Activated T-helper 17 cell treated with anti-CD3 and anti-CD28 coated beads, Interleukin-2, amount 50 U/mL, for 72 hours (primary cell): Measurements from ENCODE around the gene GNL3. TPM values are rescaled to one million over a fixed set of nuclear protein-coding genes. Genes with fewer than 3 reads are reported as not detected.

Experiments
- ATAC-seq: fragments of 150-1000 bp; cut with Tn5 transposase; replicated peaks from 2 replicates; pipeline ENCODE4 v1.10.0; 2021; ENCODE audit warnings: mild to moderate bottlenecking, moderate library complexity
- H3K27ac Mint-ChIP-seq: one replicate; pipeline ENCODE4 v1.8.0; 2022; ENCODE audit warnings: mixed read lengths
- H3K27me3 Mint-ChIP-seq: one replicate; pipeline ENCODE4 v1.8.0; 2022; ENCODE audit warnings: mixed read lengths
- H3K36me3 Mint-ChIP-seq: one replicate; pipeline ENCODE4 v1.8.0; 2022; ENCODE audit warnings: low read depth, mild to moderate bottlenecking, mixed read lengths
- H3K4me1 Mint-ChIP-seq: one replicate; pipeline ENCODE4 v1.8.0; 2022; ENCODE audit warnings: mixed read lengths
- H3K4me3 Mint-ChIP-seq: one replicate; pipeline ENCODE4 v1.8.0; 2022; ENCODE audit warnings: mild to moderate bottlenecking, mixed read lengths
- H3K9me3 Mint-ChIP-seq: one replicate; pipeline ENCODE4 v1.8.0; 2022; ENCODE audit warnings: mixed read lengths
- total RNA-seq, 2 donors: library from RNA; stranded (reverse); gene quantifications; one replicate each; pipeline ENCODE4 v1.2.3, GENCODE V29; 2022

Gene GNL3
- total RNA-seq, 2 donors from 2014 or later: 165 to 189 TPM

DNA sequence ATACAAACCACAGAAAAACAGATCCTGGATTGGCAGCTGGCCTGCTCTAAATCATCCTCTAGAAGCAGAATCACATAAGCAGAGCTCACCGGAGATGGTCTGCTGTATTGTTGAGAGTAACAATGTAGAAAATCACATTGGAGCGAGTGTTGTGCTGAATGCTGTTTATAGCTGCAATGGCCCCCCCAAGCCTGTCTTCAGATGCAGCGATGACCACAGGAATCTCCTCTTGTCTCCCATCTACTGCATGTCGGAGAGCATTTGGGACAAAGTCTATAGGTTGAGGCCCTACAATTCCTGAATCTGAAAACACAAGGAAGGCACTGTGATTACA lies 11.8 kb downstream of the GNL3 start:
- Mint-ChIP-seq H3K27ac (peak overlapping the region; percentile 28), H3K36me3 (peaks cover 74% of the 10 kb centered on the region)

DNA sequence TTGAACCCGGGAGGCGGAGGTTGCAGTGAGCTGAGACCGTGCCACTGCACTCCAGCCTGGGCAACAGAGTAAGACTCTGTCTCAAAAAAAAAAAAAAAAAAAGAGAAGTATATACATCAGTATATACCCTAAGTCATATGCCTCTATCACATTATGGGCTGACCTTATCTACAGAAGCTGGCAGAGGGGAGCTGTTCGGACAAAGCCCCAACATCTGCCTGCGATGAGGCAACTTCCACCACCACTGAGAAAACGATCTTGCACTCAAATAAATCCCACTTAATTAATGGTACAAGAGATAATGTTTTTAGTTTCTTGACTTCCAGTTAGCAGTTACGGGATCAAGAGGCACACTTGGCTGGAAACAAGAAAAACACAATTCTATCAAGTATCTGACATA lies 17.5 kb downstream of the GNL3 start:
- Mint-ChIP-seq H3K27ac (no peak overlapping the region), H3K9me3 (no peaks in the 10 kb centered on the region), H3K4me3 (peak overlapping the region; percentile 98), H3K36me3 (peaks cover 29% of the 10 kb centered on the region), H3K27me3 (no peaks in the 10 kb centered on the region), H3K4me1 (peaks cover 14% of the 10 kb centered on the region)
- no peak for ATAC-seq

More for the DNA sequence above, 11.8 kb downstream of the GNL3 start:
- Mint-ChIP-seq H3K27me3 (no peaks in the 10 kb centered on the region), H3K9me3 (no peaks in the 10 kb centered on the region), H3K4me1 (peaks cover 22% of the 10 kb centered on the region), H3K4me3 (no peak overlapping the region)
- ATAC-seq: no peak

DNA sequence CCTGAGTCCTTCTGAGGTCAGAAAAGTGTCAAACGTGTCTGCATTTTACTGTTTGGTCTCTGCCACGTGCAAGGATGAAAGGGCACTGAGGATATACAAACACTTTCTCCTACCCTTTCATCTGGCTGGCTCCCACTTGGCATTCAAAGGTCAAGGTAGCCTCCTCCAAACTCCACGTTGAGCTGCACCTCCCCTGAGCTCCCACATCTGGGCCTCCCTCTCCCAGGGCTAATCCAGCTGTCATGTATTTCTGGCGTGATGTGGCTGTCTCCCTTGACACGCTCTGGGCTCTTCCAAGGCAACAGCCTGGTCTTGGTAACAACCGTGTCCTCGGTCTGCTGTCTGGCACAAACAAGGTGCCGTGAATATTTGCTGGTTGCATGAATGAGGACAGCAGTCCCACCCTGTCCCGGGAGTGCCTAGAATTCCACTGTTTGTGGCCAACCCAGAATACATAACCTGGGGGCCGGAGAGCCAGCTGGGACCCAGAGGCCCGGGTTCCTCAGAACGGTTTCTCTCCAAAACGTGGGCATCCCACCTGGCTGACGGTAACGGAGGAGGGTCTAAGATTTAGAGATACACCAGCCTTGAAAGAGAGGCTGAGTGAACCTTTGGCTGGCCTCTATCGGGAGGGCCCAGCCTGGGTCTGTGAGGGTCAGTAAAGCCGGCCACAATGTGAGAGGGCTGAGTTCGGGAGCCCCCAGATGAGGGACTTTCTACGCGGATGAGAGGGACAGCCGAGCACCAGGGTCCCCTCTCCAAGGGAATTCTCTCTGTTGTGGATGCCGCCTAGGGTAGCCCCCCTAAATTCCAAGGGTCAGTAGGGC lies 19.0 kb downstream of the GNL3 start:
- Mint-ChIP-seq H3K9me3 (no peaks in the 10 kb centered on the region), H3K36me3 (peaks cover 32% of the 10 kb centered on the region), H3K27ac (peak overlapping the region; percentile 93), H3K27me3 (no peaks in the 10 kb centered on the region), H3K4me1 (peaks cover 14% of the 10 kb centered on the region), H3K4me3 (peak overlapping the region; percentile 98)
- ATAC-seq: peak; percentile 1

DNA sequence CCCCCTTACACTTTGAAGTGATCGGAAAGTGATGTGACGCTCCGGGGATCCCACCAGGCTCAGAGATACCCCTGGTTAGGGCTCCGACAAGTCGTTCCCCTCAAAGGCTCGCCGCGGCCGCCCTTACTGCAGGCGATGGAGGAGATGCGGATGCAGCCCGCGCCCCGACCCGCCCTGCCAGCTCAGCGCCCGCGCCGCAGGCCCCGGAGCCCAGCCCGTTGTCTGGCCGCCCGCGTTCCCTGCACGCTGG lies 19.5 kb downstream of the GNL3 start:
- peak overlapping the region; percentile 93 for H3K27ac Mint-ChIP-seq
- peaks cover 33% of the 10 kb centered on the region for H3K36me3 Mint-ChIP-seq
- H3K4me1 Mint-ChIP-seq: peaks cover 14% of the 10 kb centered on the region
- H3K27me3 Mint-ChIP-seq: no peaks in the 10 kb centered on the region
- H3K4me3 Mint-ChIP-seq: peak overlapping the region; percentile 98
- no peaks in the 10 kb centered on the region for H3K9me3 Mint-ChIP-seq
- no peak for ATAC-seq

DNA sequence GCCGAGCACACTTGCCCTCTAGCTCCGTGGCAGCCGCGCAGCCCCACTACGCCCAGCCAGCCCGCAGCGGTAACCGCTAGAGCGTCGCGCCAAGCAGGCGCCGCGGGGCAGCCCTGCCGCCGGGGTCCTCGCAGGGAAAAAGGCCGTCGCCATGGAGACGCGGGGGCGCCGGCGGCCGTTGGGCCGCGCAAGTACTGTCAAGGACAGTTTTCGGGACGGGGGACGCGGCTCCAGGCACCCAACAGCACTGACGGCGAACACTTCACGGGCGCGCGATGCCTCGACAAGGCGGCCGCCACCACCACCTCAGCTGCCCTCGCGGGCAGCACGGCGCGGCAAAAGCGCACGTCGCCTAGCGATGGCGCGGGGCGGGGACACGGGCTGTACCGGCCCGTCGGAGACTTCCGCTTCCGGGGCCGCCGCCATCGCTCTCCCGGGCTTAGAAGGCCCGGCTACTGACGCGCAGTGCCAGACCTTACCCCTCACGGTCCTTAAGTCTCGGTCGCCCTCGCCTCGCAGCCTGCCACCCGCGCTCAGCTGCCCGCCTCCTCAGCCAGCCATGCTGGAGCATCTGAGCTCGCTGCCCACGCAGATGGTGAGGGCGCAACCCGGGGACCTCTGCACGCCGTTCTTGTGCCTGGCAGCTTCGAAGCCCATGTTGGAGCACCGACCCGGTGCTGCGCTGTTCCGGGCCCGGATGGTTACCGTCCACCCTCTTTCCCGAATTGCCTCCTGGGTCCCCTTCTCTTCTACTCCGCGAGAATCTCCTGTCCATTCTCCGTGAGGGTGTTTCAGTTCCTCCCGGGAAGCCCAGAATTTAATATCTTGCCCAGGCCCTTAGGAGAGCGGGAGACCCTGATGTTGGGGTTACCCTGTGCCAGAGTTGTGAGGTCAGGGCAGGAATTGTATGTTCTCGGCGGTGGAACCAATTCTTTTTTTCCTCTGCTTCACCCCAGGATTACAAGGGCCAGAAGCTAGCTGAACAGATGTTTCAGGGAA lies 20.2 kb downstream of the GNL3 start, which contains the start of the genes GLT8D1 and SPCS1:
Gene GLT8D1, minus strand, starts transcription at position 104 of the 999 bp plus-strand sequence. CDS start 5,331 bp downstream, outside the sequence.
Gene SPCS1, plus strand, starts transcription at position 419 of the 999 bp plus-strand sequence. Its CDS starts 141 bp downstream, at position 560.
- Mint-ChIP-seq H3K36me3 (peaks cover 34% of the 10 kb centered on the region), H3K4me3 (peak within 1 kb of the TSS; percentile 98), H3K9me3 (no peaks in the 10 kb centered on the region), H3K27ac (peak within 1 kb of the TSS; percentile 93), H3K27me3 (no peaks in the 10 kb centered on the region), H3K4me1 (peaks cover 14% of the 10 kb centered on the region)
- peak; percentile 95 for ATAC-seq

DNA sequence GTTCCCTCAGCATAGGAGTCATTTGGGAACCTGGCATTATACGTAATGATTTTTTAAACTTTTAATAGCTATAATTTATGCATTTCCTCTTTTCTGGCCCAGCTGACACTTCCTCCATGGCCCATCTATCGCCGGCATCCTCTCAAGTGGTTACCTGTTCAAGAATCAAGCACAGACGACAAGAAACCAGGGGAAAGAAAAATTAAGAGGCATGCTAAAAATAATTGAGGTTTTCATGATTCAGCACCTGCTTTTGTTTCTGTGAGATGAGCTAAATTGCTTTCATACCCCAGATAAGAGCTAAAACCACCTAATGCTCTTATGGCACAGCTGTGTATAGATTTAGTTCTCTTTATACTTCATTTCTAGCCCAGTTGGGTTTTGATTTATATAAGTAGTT lies 21.8 kb downstream of the GNL3 start:
- ATAC-seq: no peak
- Mint-ChIP-seq H3K27ac (peak overlapping the region; percentile 82), H3K9me3 (no peaks in the 10 kb centered on the region), H3K36me3 (peaks cover 34% of the 10 kb centered on the region), H3K27me3 (no peaks in the 10 kb centered on the region), H3K4me3 (peak overlapping the region; percentile 98), H3K4me1 (peaks cover 14% of the 10 kb centered on the region)

DNA sequence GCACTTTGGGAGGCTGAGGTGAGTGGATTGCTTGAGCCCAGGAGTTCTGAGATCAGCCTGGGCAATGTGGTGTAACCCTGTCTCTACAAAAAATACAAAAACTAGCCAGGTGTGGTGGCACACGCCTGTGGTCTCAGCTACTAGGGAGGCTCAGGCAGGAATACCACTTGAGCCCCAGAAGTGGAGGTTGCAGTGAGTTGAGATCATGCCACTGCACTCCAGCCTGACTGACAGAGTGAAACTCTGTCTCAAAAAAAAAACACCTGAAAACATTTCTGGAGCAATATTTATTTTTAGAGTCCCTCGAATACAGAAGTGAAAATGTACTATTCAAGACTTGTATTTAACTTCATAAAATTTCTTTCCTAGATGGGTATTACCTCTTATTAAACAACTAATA lies 24.7 kb downstream of the GNL3 start:
- H3K36me3 Mint-ChIP-seq: peaks cover 34% of the 10 kb centered on the region
- peak overlapping the region; percentile 20 for H3K27ac Mint-ChIP-seq

DNA sequence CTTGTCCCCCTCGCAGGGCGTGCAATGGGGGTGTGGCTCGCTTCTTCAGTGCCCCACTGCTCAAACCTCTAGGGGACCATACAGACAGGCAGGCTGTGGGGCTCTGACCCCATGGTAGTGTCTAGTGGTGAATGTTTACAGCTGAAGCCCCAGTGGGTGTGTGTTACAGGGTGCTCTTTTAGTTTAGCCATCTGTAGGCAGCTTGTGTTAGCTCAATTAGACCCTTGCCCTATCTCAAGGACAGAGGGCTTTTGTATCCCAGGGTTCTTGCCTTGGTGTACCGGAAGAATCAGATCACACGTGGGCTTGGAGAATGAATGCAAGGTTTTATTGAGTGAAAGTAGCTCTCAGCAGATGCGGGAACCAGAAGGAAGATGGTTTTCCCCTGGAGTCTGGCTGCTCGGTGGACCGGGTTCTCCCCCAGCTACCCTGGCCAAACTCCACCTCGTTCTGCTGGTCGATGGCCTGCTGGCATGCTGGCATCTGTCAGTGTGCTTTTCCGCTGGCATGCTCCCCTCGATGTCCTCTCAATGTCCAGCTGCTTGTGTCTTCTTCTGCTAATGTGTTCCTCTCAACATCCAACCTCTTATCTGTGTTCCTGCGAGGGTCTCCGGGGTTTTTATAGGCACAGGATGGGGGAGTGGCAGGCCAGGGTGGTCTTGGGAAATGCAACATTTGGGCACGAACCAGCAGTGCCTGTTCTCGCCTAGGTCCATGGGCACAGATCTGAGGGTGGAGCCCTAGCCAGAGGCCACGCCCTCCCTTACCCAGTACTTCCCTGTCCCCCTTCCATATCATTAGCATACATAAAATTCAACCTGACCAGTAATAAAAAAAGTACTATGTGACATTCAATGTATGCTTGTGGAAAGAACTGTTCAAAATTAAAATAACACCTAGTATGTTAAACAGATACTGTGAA lies 26.7 kb downstream of the GNL3 start:
- Mint-ChIP-seq H3K4me1 (peaks cover 2% of the 10 kb centered on the region), H3K9me3 (no peaks in the 10 kb centered on the region), H3K36me3 (peaks cover 29% of the 10 kb centered on the region), H3K27me3 (no peaks in the 10 kb centered on the region), H3K4me3 (no peak overlapping the region), H3K27ac (peak overlapping the region; percentile 36)
- ATAC-seq: no peak

More for the DNA sequence above, 24.7 kb downstream of the GNL3 start:
- no peak for ATAC-seq
- peaks cover 6% of the 10 kb centered on the region for H3K4me1 Mint-ChIP-seq
- no peaks in the 10 kb centered on the region for H3K27me3 Mint-ChIP-seq
- no peak overlapping the region for H3K4me3 Mint-ChIP-seq
- H3K9me3 Mint-ChIP-seq: no peaks in the 10 kb centered on the region

DNA sequence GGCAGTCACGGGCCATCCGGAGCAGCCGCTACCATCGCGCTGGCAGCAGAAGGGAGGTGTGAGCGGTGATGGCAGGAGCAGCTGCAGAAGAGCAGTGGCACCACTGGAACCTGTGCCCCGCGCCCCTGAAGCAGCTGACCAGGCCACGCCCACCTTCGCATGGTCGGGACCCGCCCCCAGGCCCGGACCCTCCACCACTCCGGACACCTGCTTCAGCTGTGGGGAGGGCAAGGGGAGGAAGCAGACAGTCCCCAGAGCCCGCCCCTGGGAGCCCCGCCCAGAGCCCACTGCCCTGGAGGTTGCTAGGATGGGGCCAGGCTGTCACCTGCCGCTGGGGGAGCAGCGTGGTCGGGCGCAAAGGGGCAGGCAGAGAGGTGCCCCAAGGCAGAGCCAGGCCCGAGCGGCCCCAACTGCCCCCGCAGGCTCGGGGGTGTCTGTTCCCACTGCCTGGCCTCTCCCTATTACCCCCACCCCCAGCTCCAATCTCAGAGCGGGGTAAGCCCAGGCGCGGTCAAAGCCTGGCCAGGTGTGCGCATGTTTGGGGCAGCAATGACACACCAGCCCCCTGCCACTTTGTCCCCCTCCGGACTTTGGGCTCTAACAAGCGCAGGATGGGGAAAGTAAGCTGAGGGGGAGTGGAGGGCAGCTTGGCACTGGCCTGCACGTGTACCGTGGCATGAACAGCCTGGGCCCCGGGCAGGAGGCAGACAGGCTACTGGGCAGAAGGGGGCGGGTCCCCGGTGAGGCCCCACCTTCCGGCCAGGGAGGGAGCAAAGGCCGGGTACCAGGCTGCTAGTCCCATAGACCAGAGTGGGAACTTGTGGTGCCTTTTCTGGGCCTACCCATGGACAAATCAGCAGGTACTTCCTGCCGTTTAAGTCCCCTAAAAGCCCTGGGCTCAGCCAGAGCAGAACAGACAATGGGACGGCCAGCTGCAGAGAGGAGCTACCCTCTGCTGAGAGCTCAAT lies 28.8 kb downstream of the GNL3 start:
- H3K4me1 Mint-ChIP-seq: no peaks in the 10 kb centered on the region
- ATAC-seq: no peak
- H3K27ac Mint-ChIP-seq: no peak overlapping the region
- peaks cover 8% of the 10 kb centered on the region for H3K36me3 Mint-ChIP-seq
- H3K4me3 Mint-ChIP-seq: no peak overlapping the region
- no peaks in the 10 kb centered on the region for H3K27me3 Mint-ChIP-seq
- H3K9me3 Mint-ChIP-seq: no peaks in the 10 kb centered on the region

DNA sequence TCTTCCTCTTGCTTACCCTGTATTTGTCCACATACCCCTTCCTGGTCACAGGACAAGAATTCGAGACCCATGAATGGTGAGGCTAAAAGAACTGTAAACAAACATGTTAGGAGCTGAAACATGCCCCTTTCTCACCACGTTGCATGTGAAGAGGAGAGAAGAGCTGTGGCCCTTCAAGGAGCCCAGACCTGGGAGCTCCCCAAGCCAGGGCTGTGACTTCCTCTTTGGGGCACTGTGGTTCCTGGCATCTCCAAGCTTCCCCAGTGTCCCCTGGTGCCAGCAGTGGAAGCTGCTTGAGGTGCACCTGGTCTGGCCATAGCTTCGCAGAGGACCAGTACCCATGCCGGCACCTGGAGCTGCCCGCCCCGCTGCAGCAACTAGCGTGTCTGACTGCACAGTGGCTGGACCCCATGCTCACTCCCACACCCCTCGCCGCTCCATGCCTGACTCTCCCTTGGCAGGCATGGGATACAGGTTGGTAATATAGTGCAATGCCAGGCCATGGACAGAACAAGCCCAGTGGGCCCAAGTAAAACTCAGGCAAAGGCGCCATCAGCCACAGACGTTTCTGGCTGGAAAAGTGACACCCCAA lies 30.0 kb downstream of the GNL3 start:
- no peak overlapping the region for H3K27ac Mint-ChIP-seq

DNA sequence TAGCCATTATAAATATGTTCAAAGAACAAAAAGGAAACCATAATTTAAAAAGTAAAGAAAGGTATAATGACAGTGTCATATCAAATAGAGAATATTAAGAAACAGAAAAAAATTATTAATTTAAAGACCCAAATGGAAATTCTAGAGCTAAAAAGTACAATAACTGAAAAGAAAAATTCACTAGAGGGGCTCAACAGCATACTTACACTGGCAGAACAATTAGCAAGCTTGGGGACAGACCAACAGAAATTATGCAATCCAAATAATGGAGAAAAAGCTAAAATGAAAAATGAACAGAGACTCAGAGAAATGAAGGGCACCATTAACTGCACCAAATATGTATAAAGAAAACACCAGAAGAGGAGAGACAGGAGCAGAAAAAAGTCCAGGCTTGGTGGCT lies 33.8 kb downstream of the GNL3 start:
- H3K36me3 Mint-ChIP-seq: no peaks in the 10 kb centered on the region
- peaks cover 5% of the 10 kb centered on the region for H3K4me1 Mint-ChIP-seq
- no peak for ATAC-seq
- H3K27me3 Mint-ChIP-seq: no peaks in the 10 kb centered on the region
- H3K9me3 Mint-ChIP-seq: no peaks in the 10 kb centered on the region
- peak overlapping the region; percentile 72 for H3K27ac Mint-ChIP-seq
- no peak overlapping the region for H3K4me3 Mint-ChIP-seq

More for the DNA sequence above, 30.0 kb downstream of the GNL3 start:
- peaks cover 5% of the 10 kb centered on the region for H3K4me1 Mint-ChIP-seq
- no peaks in the 10 kb centered on the region for H3K9me3 Mint-ChIP-seq
- ATAC-seq: no peak
- no peaks in the 10 kb centered on the region for H3K27me3 Mint-ChIP-seq
- H3K4me3 Mint-ChIP-seq: no peak overlapping the region
- H3K36me3 Mint-ChIP-seq: no peaks in the 10 kb centered on the region

DNA sequence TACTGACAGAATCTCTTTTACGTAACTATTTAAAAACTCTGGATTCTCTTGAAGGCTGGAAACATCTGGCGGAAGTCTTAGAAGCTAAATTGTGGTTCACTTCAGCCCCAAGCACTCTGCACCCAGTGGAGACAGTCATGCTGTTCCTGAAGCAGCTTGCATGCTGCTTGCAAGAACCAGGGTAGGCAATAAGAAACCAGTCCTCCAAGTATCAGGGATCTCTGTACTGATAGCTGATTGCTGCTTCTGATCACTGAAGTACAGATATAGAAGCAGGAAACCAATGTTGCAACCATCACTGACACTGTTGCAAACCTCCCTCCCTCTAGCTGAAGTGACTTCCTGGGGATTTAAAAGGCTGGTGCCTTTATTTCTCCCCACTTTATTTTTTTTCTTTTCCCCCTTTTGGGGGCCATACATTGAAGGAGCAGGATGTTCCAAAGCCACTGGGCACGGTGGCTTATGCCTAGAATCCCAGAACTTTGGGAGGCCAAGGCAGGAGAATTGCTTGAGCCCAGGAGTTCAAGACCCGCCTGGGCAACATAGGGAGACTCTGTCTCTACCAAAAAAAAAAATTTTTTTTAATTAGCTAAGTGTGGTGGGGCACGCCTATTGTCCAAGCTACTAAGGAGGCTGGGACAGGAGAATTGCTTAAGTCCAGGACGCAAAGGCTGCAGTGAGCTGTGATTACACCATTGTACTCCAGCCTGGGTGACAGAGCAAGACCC lies 35.3 kb downstream of the GNL3 start:
- ATAC-seq: peak; percentile 44
- Mint-ChIP-seq H3K27ac (peak overlapping the region; percentile 72), H3K36me3 (no peaks in the 10 kb centered on the region), H3K4me3 (peak overlapping the region; percentile 44), H3K27me3 (no peaks in the 10 kb centered on the region), H3K9me3 (no peaks in the 10 kb centered on the region), H3K4me1 (peaks cover 5% of the 10 kb centered on the region)
